Limb (tissue), 2 donors: ENCODE data around the gene FBLN7.

Experiments used
- DNase-seq, 2 donors: peaks; one replicate each; pipeline ENCODE4 v3.0.0-alpha.2; 2016; ENCODE audit errors: extremely low spot score in 2 of 2

Gene FBLN7

GRCh38 chr2:112140205-112140802 lies 2.1 kb downstream of the FBLN7 start:
- peak in 1 of 2 donors; percentile 32 for DNase-seq

GRCh38 chr2:112140899-112141625 lies 2.9 kb downstream of the FBLN7 start:
- peak in 1 of 2 donors; percentile 27 for DNase-seq

DNA sequence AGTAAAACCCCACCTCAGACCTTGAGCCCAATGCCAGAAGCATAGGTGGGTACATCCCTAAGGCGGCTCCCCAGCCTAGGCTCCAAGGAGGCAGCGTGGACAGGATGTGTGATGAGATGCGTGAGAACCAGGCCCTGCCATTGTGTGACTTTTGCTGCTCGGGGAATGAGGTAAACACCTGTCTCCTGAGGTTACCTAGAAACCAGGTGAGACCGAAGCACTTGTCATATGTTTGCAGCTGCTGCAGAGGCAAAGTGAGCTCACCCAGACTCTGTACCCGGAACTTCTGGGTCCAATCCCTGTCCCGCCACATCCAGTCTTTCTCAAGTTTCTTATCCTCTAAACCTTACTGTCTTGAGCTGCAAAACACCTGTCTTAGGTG lies 3.4 kb downstream of the FBLN7 start:
- no peak for DNase-seq

GRCh38 chr2:112142525-112143078 lies 4.4 kb downstream of the FBLN7 start:
- no peak for DNase-seq

GRCh38 chr2:112143150-112143549 lies 5.0 kb downstream of the FBLN7 start:
- no peak for DNase-seq

GRCh38 chr2:112144966-112145365 lies 6.8 kb downstream of the FBLN7 start:
- no peak for DNase-seq

DNA sequence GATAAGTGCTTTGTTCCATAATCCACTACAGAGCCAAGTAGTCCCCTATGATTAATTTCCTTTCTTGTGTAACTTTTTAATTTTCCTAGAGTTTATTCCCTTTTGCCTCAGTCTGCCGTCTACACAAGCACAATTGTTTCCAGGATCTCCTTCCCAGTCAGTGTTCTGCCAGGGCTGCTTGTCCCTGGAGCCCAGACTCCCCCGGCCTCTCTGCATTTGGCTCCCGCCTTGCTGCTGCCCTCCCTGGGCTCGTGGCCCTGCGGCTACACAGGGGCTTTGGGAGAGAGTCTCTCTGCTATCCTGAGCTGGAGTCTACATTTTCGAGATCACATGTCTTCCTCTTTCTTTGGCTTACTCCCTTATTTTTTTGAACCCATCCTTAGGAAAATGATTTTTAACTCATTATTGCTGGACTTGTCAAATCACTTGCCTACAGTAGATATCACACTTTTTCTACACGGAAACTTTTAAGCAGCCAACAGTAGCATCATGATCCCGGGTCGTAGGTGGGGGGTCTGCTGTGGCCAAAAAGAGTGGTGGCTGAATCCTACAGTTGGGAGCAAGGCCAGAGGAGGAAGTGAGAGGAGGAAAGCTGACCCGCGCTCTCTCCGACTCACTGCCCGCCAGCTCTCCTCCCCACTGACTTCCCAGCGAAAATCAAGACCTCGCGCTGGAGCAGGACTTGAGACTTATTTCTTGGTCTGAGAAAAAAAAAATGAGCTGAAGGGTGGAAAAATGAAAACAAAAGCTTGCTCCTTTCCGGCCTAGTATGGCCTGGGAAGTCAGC lies 9.4 kb downstream of the FBLN7 start:
- DNase-seq: no peak

- no peak for DNase-seq
These were observed 10.3 kb downstream of the FBLN7 start for GRCh38 chr2:112148477-112148876.

- no peak for DNase-seq
These were observed 11.0 kb downstream of the FBLN7 start for GRCh38 chr2:112149194-112149593.

- no peak for DNase-seq
These were observed 11.8 kb downstream of the FBLN7 start for GRCh38 chr2:112149866-112150435.

DNA sequence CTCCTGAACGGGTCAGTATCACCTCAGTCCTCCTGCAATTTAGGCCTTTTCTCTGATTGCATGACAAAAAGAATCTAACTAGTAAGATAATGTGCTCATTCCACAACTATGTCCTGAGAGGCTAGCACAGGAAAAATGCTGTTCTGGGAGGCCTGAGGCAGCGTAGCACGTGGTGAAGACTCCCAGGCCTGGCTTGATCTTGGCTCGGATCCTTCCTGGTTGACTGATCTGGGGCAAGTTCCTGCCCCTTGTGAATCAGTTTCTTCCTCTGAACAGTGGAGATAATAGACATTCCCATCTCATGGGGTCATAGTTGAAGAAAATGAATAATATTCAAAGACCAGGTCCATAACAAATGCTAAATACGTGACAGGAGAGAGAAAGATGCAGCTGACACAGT lies 12.3 kb downstream of the FBLN7 start:
- DNase-seq: no peak

GRCh38 chr2:112150851-112151250 lies 12.7 kb downstream of the FBLN7 start:
- DNase-seq: no peak

GRCh38 chr2:112151271-112151670 lies 13.1 kb downstream of the FBLN7 start:
- DNase-seq: no peak

GRCh38 chr2:112151701-112152440 lies 13.7 kb downstream of the FBLN7 start:
- DNase-seq: no peak

DNA sequence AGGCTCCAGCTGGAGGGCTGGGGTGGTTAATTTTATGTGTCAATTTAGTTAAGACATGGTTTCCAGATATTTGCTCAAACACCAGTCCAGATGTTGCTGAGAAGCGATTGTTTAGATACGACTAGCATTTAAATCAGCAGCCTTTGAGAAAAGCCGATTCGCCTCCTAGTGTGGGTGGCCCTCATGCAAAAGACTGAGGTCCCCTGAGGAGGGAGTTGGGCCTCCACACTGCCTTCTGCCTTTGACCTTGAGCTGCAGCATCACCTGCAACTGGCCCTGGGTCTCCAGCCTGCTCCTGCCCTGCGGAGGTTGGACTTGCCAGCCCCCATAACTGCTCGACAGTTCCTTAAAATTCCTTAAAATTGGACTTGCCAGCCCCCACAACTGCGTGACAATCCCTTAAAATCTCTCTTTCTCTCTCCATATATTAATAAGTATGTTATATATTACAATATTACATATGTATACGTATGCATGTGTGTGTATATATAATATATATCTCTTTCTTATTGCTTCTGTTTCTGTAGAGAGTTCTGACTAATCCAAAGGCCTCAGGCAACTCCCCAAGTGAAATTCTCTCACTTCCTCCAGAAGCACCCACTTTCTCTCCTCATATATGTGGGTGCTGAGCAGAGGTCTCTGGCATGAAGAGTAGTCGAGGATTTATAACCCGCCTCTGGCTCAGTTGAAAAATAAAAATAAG lies 14.4 kb downstream of the FBLN7 start:
- DNase-seq: no peak

DNA sequence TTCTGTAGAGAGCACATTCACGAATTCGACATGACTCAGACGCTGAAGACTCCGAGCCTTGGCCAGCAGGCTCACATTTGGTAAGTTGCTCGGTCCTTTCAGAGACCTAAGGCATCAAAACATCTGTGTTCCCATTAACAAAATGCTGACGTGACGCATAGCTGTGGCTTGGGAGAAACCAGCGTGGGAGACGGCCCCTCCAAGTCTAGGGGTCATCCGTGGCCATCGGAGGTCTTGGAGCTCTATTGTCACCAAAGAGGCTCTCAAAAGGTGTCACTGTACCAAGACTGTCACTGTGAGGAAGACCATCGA lies 14.9 kb downstream of the FBLN7 start:
- no peak for DNase-seq

DNA sequence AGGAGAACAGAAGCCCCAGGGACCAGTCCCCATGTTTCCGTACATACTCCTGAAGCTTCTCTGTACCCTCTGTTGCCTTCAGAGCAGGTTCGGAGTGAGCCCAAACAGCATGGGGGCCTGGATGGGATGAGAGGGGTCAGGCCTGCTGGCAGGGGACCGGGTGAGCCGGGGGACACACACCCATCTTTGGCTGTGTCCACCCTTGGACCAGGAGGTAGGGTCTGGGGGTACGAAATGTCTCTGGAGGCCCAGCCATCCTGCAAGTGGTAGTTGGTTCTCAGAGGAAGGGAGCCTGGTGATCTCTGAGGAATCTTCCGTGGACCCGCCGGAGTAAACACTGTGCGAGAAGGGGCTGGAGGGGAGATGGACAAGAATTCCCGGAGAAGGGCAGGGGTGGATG lies 15.3 kb downstream of the FBLN7 start:
- DNase-seq: no peak

DNA sequence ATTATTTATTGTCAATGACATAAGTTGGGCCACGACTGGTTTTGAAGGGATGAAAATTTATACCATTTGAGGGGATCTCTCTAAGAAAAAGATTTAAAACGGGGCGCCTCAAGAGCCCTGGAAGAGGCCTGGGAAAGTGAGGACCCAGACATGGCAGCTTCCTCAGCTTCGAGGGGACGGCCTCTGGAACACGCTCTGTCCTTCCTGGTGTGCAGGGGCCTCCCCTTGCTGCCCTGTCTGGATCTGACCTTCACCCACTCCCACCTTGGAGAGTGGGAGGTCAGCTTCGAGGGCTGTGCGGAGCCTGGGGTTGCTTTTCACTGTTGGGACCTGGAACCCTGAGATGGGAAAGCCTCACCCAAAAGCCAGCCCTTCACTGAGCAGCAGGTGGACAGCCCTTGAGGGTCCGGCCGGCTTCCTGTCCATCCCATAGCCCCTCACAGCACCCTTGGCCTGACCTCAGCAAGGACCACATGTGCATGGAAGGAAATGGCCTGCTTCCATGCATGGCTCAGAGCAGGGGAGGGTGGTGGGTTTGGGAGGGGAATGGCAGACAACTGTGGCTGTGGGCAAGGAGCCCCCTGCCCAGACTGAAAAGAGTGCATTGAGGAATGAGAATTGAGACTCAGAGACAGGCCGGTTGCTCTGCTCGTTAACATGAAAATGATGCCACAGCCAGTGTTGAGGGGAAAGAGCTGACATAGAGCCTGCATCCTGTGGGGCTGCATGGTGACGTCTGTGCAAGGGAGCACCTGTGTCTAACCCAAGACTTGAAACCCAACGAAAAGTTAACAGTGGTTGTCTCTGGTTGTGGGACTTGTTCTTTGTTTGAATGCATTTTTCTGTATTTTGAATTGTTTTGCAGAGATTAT lies 16.3 kb downstream of the FBLN7 start:
- DNase-seq: no peak

DNA sequence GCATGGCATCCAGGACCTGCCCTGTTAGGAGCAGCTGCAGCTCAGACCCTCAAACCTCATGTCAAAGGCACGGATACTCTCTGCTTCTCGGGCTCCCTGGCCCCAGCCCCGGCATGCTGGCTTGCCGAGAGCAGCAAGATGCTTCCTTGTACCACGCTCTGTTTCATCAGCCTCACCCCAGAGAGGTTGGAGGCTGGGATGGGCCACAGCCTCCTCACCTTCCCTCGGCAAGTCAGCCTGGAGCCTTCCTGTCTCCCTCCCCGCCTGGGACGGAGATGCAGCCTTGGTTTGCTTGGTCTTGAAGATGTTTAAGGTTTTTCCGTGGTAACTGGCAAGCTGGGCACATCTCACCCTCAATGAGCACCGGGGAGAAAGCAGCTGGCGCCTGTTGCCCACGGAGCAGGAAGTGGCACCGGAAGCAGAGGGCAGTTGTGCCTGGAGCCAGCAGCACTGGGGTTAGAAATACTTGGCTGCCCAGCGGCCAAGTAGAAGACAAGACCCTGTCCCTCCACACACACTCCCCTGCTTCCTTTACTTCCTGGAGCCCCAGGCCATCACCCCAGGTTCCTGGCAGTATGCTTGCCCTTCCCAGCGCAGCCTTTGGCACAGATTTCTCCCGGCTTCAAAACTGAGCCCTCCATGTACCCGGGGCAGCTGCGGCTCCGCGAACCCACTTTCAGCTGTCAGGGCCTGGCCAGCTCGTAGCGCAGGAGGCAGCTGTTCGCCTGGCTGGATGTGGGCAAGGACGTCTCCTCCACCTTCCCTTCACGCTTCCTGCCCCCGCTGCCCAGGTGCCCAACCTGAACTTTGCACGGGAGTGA lies 17.4 kb downstream of the FBLN7 start:
- no peak for DNase-seq
